ENCODE results near the gene PDZD7.

Gene PDZD7

GRCh38 chr10:101031128-101031795 lies at the start of gene PDZD7, which contains the start of gene SFXN3:
Gene PDZD7 (minus strand): TSS chr10:101031129. CDS start chr10:101030219, 910 bp downstream.
Gene SFXN3 (plus strand): TSS chr10:101031234. CDS start chr10:101034695, 3,461 bp downstream.
- DNase-seq: peak; percentile 79

GRCh38 chr10:101079874-101080273 lies 48.9 kb upstream of the PDZD7 start:
- no peak for DNase-seq

DNA sequence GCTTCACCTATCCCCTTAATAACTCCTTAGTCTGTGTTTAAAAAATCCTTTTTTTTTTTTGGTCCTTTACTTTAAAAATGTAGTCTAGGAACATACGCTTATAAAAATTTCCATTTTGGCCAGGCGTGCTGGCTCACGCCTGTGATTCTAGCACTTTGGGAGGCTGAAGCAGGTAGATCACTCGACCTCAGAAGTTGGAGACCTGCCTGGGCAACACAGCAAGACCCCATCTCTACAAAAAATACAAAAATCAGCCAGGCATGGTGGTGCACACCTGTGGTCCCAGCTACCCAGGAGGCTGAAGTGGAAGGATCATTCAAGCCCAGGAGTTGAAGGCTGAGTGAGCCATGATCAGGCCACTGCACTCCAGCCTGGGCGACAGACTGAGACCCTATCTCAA lies 45.7 kb upstream of the PDZD7 start:
- no peak for DNase-seq

DNA sequence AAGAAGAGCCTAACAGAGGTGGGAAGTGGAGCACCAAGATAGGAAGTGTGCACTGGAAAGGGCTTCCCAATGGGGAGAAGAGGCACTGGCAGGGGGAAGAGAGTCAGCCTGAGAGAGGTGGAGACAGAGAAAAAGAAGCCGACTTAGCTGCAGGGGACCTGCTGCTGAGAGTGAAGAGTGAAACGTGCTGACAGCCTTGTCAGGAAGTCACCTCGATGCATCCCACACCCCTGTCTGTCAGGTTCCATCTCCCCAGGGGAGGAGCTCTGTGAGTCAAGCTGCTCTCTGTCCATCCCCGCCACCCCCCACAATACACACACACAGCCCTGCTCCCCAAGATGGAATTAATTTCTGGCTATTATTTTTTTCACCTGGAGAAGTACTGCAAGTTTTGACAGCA lies 44.8 kb upstream of the PDZD7 start:
- no peak for DNase-seq

DNA sequence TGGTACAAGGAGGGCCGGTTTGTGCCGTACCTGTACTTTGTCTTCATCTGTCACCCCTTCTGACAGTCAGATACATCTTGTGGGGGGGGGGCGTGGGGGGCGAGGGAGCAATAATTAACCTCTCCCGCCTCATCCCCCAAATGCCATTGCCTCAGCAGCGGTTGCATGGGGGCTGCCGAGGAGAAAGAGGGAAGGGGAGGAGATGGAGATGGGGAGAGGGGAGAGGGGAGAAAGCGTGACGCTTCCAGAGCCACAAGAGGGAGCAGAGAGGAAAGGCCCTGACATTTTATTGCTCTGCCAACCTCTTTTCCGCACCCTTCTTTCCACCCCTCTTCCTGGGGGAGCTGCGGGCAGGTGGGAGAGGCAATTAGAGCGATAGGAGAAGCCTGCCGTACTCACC lies 42.7 kb upstream of the PDZD7 start:
- no peak for DNase-seq

DNA sequence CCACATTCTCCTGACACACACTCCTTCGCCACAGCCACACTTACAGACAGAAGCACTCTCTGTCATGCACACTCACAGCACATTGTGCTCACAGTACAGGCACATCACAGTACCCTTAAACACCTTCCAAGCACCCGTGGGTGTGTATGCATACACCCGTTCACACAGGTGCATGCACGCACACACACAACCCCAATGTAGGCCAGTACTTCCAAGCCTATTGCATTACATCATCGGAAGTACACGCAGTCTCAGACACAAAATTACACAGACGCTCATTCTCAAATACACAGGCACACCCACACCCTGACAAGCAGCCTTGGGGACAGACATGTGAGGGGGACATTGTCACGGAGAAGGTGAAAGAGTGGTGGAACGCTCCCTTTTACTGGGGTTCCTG lies 42.0 kb upstream of the PDZD7 start:
- no peak for DNase-seq

- no peak for DNase-seq
These were observed 41.0 kb upstream of the PDZD7 start for GRCh38 chr10:101071885-101072433.

DNA sequence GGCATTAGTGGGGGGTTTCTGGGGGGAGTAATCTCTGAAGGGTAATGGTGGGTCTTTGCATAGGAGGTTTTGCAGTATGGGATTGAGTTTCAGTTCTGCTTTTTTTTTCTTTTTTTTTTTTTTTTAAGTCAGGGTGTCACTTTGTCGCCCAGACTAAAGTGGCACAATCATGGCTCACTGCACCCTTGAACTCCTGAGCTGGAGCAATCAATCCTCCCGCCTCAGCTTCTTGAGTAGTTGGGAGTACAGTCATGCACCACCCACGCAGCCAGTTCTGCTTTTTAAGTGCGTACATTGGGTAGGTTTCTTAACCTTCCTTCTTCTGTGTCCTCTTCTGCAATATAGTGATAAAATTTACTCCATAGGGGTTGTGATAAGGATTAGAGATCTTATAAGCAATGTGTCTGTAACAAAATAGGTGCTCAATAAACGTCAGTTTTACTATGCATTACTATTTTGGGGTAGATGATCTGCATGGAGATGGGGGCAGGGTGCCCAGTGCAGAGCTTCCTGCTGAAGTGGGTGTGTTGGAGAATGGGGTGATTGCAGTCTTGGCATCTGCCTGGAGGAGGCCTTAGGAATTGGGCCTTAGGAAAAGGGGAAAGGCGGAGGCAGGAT lies 40.4 kb upstream of the PDZD7 start:
- no peak for DNase-seq

DNA sequence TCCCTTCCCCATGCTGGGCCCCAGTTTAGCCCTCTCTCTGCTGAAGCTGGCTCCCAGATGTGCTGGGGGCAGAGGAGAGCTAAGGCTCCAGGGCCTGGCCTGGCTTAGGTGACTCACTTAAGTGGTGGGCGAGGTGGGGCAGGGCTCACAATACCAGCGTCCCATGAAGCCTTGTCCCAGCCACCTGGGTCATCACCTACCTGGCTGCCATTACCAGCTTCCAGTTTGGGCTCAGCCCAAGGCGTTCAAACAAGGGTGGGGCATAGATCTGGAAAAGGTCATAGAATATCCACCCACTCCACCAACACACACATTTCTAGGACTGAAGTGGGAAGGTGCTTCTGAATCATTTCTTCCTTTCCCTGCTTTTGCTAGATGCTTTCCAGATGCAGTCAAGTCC lies 39.2 kb upstream of the PDZD7 start:
- DNase-seq: no peak

DNA sequence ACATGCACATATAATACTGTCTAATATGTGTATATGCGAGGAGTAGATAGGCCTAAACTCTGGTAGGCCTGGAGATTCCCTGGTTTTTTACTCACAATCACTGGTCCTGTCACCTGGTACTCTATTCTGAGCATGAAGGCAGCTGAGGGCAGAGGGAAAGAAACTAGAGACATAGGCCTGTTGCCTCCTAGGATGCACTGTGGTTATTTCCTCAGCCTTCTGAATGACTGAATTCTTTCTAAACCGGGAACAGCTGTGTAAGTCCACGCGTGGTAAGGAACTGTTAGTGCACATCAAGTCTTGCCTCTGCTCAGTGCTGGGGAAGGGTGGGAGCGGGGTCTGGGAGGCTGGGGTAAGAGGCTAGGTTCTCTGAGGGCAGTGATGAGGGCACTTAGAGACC lies 38.5 kb upstream of the PDZD7 start:
- DNase-seq: no peak

DNA sequence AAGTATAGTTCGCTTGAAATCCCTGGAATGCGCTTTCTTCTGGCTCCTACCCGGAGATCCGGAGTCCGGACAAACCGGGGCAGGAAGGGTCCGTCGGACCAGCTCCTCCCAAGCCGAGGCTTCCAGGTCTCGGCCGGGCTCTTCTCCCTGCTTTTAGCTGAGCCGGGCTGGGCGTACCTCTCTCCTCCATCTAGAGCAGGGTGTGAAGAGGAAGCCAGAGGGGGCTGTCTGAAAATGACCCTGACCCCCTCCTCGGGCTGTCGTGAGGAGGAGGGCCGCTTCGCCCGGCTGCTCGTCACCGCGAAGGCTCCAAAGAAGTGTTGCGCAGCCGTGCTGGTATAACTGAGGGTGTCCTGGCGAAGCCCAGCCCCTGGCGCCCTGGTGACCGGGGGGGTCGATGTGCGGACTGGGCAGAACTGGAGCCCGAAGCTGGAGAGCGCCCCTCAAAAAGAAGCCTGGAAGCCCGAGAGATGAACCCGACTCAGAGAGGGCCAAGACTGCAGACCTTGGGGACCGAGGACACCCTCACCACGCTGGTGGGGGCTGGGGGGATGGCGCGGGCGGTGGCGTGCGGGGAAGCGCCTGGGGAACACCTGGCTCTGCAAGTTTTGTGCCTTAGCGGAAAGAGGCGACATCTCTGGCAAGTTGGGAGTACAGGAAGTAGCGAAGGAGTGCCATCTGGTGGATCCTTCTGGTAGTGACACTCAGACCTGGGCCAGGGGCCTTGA lies 36.6 kb upstream of the PDZD7 start:
- DNase-seq: peak; percentile 68

GRCh38 chr10:101066896-101067355 lies 36.0 kb upstream of the PDZD7 start:
- no peak for DNase-seq

GRCh38 chr10:101066146-101066895 lies 35.4 kb upstream of the PDZD7 start:
- peak; percentile 76 for DNase-seq

DNA sequence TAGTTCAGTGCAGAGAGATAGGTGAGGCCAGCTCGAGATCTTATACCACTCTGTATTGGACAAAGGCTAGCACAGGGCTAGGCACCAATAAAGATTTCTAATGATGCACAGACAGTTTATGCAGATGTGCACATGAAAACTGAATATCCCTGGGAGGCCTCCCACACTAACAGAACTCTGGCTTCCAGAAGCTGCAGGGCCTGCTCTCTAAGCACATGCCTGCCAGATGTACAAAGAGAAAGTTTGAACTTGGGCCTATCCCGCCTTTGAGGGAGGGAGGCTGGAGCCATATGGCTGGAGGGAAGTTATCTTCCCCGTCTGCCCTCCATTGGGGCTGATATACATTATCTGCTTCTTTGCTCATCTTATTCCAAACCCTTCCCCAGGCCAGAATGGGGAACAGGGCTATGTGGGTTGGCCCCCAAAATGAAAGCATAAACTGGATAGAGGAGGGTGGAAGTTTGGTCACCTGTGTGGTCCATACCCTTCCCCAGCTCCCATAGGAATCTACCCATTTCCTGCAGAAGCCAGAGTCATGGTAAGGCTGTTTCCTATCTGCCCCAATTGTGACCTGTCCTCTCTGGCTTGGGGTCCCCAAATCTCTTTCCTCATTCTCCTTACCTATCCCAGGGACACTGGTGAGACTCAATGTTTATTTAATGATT lies 34.7 kb upstream of the PDZD7 start:
- no peak for DNase-seq

GRCh38 chr10:101064415-101065030 lies 33.6 kb upstream of the PDZD7 start:
- no peak for DNase-seq

DNA sequence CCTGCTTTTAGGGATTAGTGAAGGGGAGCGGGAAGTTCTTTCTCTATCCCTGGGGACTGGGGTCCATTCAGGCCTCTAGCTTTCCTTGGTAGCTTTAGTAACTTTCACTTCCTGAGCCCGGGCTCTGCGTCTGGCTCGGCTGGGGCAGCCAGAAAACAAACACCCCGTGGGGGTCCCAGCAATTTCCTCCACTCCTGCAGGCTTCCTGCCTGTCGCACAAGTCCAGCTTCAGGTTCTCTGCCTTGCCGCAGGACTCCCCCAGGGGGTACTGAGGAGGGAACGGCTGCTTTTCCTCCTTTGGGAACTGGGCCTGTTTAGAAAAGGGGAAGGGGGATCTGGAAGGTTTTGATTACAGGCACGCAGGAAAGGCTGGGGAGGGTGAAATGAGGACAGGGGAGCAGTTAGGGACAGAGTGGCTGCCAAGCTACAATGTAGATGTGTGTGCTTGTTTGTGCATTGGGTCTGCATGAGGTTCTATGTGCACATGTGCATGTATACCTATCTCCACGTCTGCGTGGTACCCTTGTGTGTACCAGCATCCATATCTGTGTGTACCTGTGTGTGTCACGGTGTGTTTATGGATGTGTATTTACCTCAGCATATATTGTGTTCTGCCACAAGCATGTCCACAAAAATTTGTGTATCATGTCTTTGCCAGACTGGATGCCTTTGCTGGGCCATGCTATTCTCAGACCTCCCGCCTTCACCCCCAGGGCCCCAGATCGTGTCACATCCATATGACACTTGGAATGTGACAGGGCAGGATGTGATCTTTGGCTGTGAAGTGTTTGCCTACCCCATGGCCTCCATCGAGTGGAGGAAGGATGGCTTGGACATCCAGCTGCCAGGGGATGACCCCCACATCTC lies 32.9 kb upstream of the PDZD7 start:
- DNase-seq: no peak

DNA sequence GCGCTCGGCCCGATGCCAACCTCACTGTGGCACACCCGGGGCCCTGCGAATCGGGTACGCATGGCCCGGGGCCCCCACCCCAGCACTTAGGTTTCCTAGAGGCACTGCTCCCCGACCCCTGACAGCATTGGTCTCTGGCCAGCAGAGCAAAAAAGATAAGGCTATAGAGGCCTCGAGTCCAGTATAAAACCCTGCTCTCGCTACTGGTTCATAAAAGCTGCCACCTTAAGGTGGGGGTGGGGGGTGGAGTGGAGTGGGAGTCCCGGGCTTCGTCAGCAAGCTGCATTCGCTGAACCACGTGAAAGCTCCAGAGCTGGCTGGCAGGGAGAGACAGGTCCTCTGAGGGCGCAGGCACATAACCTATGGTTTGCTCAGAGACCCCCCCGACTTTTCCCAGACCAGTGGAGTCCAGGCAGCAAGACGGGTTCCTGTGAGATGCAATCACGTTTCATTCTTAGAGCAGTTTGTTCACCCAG lies 32.2 kb upstream of the PDZD7 start:
- DNase-seq: no peak

- DNase-seq: peak; percentile 79
These were observed 31.5 kb upstream of the PDZD7 start for GRCh38 chr10:101062232-101063049.

DNA sequence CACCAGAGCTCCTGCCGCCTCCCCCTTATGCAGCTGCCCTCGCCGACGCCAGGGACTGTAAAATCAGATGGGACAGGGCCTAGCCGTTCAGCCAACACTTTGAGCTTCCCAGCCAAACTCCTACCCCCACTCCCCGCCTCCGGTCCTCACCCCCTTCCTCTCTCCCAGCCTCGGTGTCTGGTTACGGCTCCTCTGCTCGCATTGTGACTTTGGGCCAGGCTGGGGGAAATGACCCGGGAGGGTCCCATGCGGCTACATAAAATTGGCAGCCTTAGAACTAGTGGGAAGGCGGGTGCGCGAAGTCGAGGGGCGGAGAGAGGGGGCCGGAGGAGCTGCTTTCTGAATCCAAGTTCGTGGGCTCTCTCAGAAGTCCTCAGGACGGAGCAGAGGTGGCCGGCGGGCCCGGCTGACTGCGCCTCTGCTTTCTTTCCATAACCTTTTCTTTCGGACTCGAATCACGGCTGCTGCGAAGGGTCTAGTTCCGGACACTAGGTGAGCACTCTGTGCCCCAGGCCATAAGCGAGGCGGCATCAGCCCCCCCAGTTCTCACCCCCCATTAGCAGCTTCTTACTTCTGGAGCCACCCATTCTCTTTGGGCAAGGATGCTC lies 30.8 kb upstream of the PDZD7 start, which contains the start of gene KAZALD1:
Gene KAZALD1, plus strand, starts transcription at position 366 of the 608 bp plus-strand sequence. CDS start 604 bp downstream, outside the sequence.
- DNase-seq: no peak
